ENCODE results near the gene PALM2AKAP2. TPM values are rescaled to one million over a fixed set of nuclear protein-coding genes. Genes with fewer than 3 reads are reported as not detected.

Gene PALM2AKAP2
- total and polyA plus RNA-seq, 10 donors: 0.03 to 1.7 (median 1.2) TPM; not detected in 5

GRCh38 chr9:109813829-109814228 is 33.8 kb downstream of the PALM2AKAP2 start:
- DNase-seq: no peak
- Histone ChIP-seq H3K27me3 (replicated peaks in 1 of 7) (peaks cover 0 to 26% (median 0%) of the 10 kb centered on the region in 7 donors), H3K36me3 (no peaks in the 10 kb centered on the region), H3K9me3 (peaks cover 0 to 5% (median 4%) of the 10 kb centered on the region in 8 donors), H3K27ac (no peak overlapping the region), H3K4me3 (no peak overlapping the region), H3K4me1 (peaks cover 0 to 6% (median 0%) of the 10 kb centered on the region in 6 donors)
- intact Hi-C loops (cut with DNase I; ENCODE audit: low total_unique reads): loop anchor here (10.0 kb wide), 1 partner anchor 239 kb away; no protein-coding TSS in a partner anchor
- no peak for TF ChIP-seq POLR2A (IDR thresholded peaks at IDR 0.05)
- no peak for TF ChIP-seq POLR2AphosphoS5 (IDR thresholded peaks at IDR 0.05)
- TF ChIP-seq CTCF (IDR thresholded peaks at IDR 0.05 in 8 of 11, conservative IDR thresholded peaks at IDR 0.05 in 3 of 11): no peak
- 79 to 85% (median 83%) methylated on average over 6 of the region's 6 CpGs for WGBS, 5 donors

GRCh38 chr9:109815366-109815947 is 35.5 kb downstream of the PALM2AKAP2 start:
- Histone ChIP-seq H3K27me3 (replicated peaks in 1 of 7) (peaks cover 0 to 26% (median 0%) of the 10 kb centered on the region in 7 donors), H3K4me3 (no peak overlapping the region), H3K9me3 (no peaks in the 10 kb centered on the region), H3K4me1 (peaks cover 0 to 6% (median 0%) of the 10 kb centered on the region in 6 donors), H3K36me3 (no peaks in the 10 kb centered on the region), H3K27ac (no peak overlapping the region)
- intact Hi-C loops (cut with DNase I; ENCODE audit: low total_unique reads): loop anchor here (10.0 kb wide), 1 partner anchor 241 kb away; no protein-coding TSS in a partner anchor
- no peak for DNase-seq
- TF ChIP-seq POLR2A (IDR thresholded peaks at IDR 0.05) (no peak), POLR2AphosphoS5 (IDR thresholded peaks at IDR 0.05) (no peak), CTCF (IDR thresholded peaks at IDR 0.05 in 8 of 11, conservative IDR thresholded peaks at IDR 0.05 in 3 of 11) (no peak)

- peaks cover 0 to 6% (median 0%) of the 10 kb centered on the region in 6 donors for H3K4me1 ChIP-seq
- H3K27ac ChIP-seq: no peak overlapping the region
- H3K36me3 ChIP-seq: no peaks in the 10 kb centered on the region
- no peaks in the 10 kb centered on the region for H3K9me3 ChIP-seq
- WGBS, 5 donors: 55 to 64% (median 62%) methylated on average over 4 of the region's 4 CpGs
- TF ChIP-seq CTCF (IDR thresholded peaks at IDR 0.05 in 8 of 11, conservative IDR thresholded peaks at IDR 0.05 in 3 of 11) (no peak), POLR2AphosphoS5 (IDR thresholded peaks at IDR 0.05) (no peak), POLR2A (IDR thresholded peaks at IDR 0.05) (no peak)
- H3K27me3 ChIP-seq (replicated peaks in 1 of 7): peaks cover 0 to 26% (median 0%) of the 10 kb centered on the region in 7 donors
- intact Hi-C loops (cut with DNase I; ENCODE audit: low total_unique reads): loop anchor here (10.0 kb wide), 1 partner anchor 242 kb away; no protein-coding TSS in a partner anchor
- no peak overlapping the region for H3K4me3 ChIP-seq
- DNase-seq: no peak
Observed at GRCh38 chr9:109816490-109816889, 36.5 kb downstream of the PALM2AKAP2 start.

GRCh38 chr9:109817146-109817845 is 37.3 kb downstream of the PALM2AKAP2 start:
- H3K4me3 ChIP-seq: no peak overlapping the region
- TF ChIP-seq POLR2AphosphoS5 (IDR thresholded peaks at IDR 0.05) (no peak), CTCF (IDR thresholded peaks at IDR 0.05 in 8 of 11, conservative IDR thresholded peaks at IDR 0.05 in 3 of 11) (no peak), POLR2A (IDR thresholded peaks at IDR 0.05) (no peak)
- peaks cover 0 to 6% (median 0%) of the 10 kb centered on the region in 6 donors for H3K4me1 ChIP-seq
- H3K9me3 ChIP-seq: no peaks in the 10 kb centered on the region
- DNase-seq: no peak
- H3K27ac ChIP-seq: no peak overlapping the region
- intact Hi-C loops (cut with DNase I; ENCODE audit: low total_unique reads): loop anchor here (10.0 kb wide), 1 partner anchor 242 kb away; no protein-coding TSS in a partner anchor
- H3K36me3 ChIP-seq: no peaks in the 10 kb centered on the region
- peaks cover 0 to 20% (median 0%) of the 10 kb centered on the region in 7 donors for H3K27me3 ChIP-seq (replicated peaks in 1 of 7)
- 60 to 77% (median 64%) methylated on average over 6 of the region's 6 CpGs for WGBS, 5 donors

Data from spleen (tissue), 11 donors.